ENCODE results near the gene CFD.
"Not testable (repeated sequence)": the region's sequence is repeated elsewhere in the genome, so short reads cannot be mapped to it uniquely, and the experiment has no call there.

CFD gene

DNA sequence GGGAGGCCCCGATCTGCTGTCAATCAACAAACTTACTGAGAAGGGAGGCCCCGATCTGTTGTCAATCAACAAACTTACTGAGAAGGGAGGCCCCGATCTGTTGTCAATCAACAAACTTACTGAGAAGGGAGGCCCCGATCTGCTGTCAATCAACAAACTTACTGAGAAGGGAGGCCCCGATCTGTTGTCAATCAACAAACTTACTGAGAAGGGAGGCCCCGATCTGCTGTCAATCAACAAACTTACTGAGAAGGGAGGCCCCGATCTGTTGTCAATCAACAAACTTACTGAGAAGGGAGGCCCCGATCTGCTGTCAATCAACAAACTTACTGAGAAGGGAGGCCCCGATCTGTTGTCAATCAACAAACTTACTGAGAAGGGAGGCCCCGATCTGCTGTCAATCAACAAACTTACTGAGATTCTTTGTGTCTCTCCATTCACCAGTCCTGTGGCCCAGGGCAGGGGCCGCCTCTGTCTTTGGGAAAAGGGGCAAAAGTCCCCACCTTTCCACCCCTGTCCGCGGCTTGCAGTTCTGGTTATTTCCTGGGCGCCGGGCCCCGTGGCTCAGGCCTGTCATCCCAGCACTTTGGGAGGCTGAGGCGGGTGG, 5.7 kb upstream of the CFD start:
- not testable (repeated sequence) for H3K27me3 ChIP-seq (ENCODE audit: control insufficient read depth in 2 of 2, insufficient read depth in 2 of 2, low read length in 2 of 2); H3K9ac ChIP-seq (ENCODE audit: low read depth in 1 of 2, low read length in 2 of 2); H3K36me3 ChIP-seq (ENCODE audit: control insufficient read depth in 2 of 2, insufficient read depth in 2 of 2, low read length in 2 of 2)

DNA sequence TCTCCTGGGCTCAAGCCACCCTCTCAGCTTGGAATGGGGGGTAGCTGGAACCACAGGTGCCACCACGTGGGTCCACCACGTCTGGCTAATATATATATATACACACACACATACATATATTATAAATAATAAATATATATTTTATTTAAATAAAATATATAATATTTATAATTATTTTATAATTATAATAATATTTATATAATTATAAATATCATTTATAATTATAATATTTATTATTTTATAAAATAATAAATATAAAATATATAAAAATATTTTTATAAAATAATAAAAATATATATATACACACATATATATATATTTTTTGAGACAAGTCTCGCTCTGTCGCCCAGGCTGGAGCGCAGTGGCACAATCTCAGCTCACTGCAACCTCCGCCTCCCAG, 4.9 kb upstream of the CFD start:
- Histone ChIP-seq H3K27ac (ENCODE audit: low read depth in 2 of 2, low read length in 2 of 2) (no peak overlapping the region), H3K4me3 (ENCODE audit: low read length in 2 of 2) (no peak overlapping the region), H3K4me1 (ENCODE audit: control insufficient read depth in 2 of 2, insufficient read depth in 2 of 2, low read length in 2 of 2) (peaks cover under 1 to 9% of the 10 kb centered on the region in 2 donors), H3K9me3 (ENCODE audit: control insufficient read depth in 2 of 2, low read length in 2 of 2) (no peaks in the 10 kb centered on the region), H3K27me3 (ENCODE audit: control insufficient read depth in 2 of 2, insufficient read depth in 2 of 2, low read length in 2 of 2) (peaks cover 0 to 5% of the 10 kb centered on the region in 2 donors), H3K36me3 (ENCODE audit: control insufficient read depth in 2 of 2, insufficient read depth in 2 of 2, low read length in 2 of 2) (no peaks in the 10 kb centered on the region), H3K9ac (ENCODE audit: low read depth in 1 of 2, low read length in 2 of 2) (no peak overlapping the region)

More for the DNA sequence above, 5.7 kb upstream of the CFD start:
- not testable (repeated sequence) for H3K9me3 ChIP-seq (ENCODE audit: control insufficient read depth in 2 of 2, low read length in 2 of 2); H3K4me3 ChIP-seq (ENCODE audit: low read length in 2 of 2); H3K27ac ChIP-seq (ENCODE audit: low read depth in 2 of 2, low read length in 2 of 2); H3K4me1 ChIP-seq (ENCODE audit: control insufficient read depth in 2 of 2, insufficient read depth in 2 of 2, low read length in 2 of 2)

GRCh38 chr19:855142-855541, 4.3 kb upstream of the CFD start:
- peaks cover 0 to 2% of the 10 kb centered on the region in 2 donors for H3K27me3 ChIP-seq (ENCODE audit: control insufficient read depth in 2 of 2, insufficient read depth in 2 of 2, low read length in 2 of 2)

DNA sequence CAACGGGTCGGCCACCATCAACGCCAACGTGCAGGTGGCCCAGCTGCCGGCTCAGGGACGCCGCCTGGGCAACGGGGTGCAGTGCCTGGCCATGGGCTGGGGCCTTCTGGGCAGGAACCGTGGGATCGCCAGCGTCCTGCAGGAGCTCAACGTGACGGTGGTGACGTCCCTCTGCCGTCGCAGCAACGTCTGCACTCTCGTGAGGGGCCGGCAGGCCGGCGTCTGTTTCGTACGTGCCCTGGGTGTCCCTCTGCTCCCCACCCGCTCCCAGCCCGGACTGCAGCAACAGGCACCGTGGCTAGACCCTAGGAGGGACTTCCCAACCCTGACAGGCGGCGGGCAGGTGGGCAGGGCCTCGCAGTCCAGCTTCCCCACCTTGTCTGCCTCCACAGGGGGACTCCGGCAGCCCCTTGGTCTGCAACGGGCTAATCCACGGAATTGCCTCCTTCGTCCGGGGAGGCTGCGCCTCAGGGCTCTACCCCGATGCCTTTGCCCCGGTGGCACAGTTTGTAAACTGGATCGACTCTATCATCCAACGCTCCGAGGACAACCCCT, 3.8 kb upstream of the CFD start:
- Histone ChIP-seq H3K36me3 (ENCODE audit: control insufficient read depth in 2 of 2, insufficient read depth in 2 of 2, low read length in 2 of 2) (no peaks in the 10 kb centered on the region), H3K9me3 (ENCODE audit: control insufficient read depth in 2 of 2, low read length in 2 of 2) (no peaks in the 10 kb centered on the region), H3K4me1 (ENCODE audit: control insufficient read depth in 2 of 2, insufficient read depth in 2 of 2, low read length in 2 of 2) (peaks cover 3 to 8% of the 10 kb centered on the region in 2 donors), H3K9ac (ENCODE audit: low read depth in 1 of 2, low read length in 2 of 2) (no peak overlapping the region), H3K27ac (ENCODE audit: low read depth in 2 of 2, low read length in 2 of 2) (no peak overlapping the region), H3K4me3 (ENCODE audit: low read length in 2 of 2) (no peak overlapping the region), H3K27me3 (ENCODE audit: control insufficient read depth in 2 of 2, insufficient read depth in 2 of 2, low read length in 2 of 2) (no peaks in the 10 kb centered on the region)

More at GRCh38 chr19:855142-855541, 4.3 kb upstream of the CFD start:
- Histone ChIP-seq H3K4me1 (ENCODE audit: control insufficient read depth in 2 of 2, insufficient read depth in 2 of 2, low read length in 2 of 2) (peaks cover 3 to 9% of the 10 kb centered on the region in 2 donors), H3K9me3 (ENCODE audit: control insufficient read depth in 2 of 2, low read length in 2 of 2) (no peaks in the 10 kb centered on the region), H3K27ac (ENCODE audit: low read depth in 2 of 2, low read length in 2 of 2) (no peak overlapping the region), H3K4me3 (ENCODE audit: low read length in 2 of 2) (no peak overlapping the region), H3K9ac (ENCODE audit: low read depth in 1 of 2, low read length in 2 of 2) (no peak overlapping the region), H3K36me3 (ENCODE audit: control insufficient read depth in 2 of 2, insufficient read depth in 2 of 2, low read length in 2 of 2) (no peaks in the 10 kb centered on the region)

GRCh38 chr19:858284-858683, 1.2 kb upstream of the CFD start:
- no peak overlapping the region for H3K4me3 ChIP-seq (ENCODE audit: low read length in 2 of 2)
- no peak overlapping the region for H3K27ac ChIP-seq (ENCODE audit: low read depth in 2 of 2, low read length in 2 of 2)
- no peaks in the 10 kb centered on the region for H3K27me3 ChIP-seq (ENCODE audit: control insufficient read depth in 2 of 2, insufficient read depth in 2 of 2, low read length in 2 of 2)
- peaks cover 5 to 12% of the 10 kb centered on the region in 2 donors for H3K4me1 ChIP-seq (ENCODE audit: control insufficient read depth in 2 of 2, insufficient read depth in 2 of 2, low read length in 2 of 2)
- no peaks in the 10 kb centered on the region for H3K9me3 ChIP-seq (ENCODE audit: control insufficient read depth in 2 of 2, low read length in 2 of 2)
- H3K9ac ChIP-seq (ENCODE audit: low read depth in 1 of 2, low read length in 2 of 2) = no peak overlapping the region
- no peaks in the 10 kb centered on the region for H3K36me3 ChIP-seq (ENCODE audit: control insufficient read depth in 2 of 2, insufficient read depth in 2 of 2, low read length in 2 of 2)

- H3K27ac ChIP-seq (ENCODE audit: low read depth in 2 of 2, low read length in 2 of 2) = no peak overlapping the region
- no peaks in the 10 kb centered on the region for H3K9me3 ChIP-seq (ENCODE audit: control insufficient read depth in 2 of 2, low read length in 2 of 2)
- H3K36me3 ChIP-seq (ENCODE audit: control insufficient read depth in 2 of 2, insufficient read depth in 2 of 2, low read length in 2 of 2) = no peaks in the 10 kb centered on the region
- peaks cover 5 to 18% of the 10 kb centered on the region in 2 donors for H3K4me1 ChIP-seq (ENCODE audit: control insufficient read depth in 2 of 2, insufficient read depth in 2 of 2, low read length in 2 of 2)
- H3K27me3 ChIP-seq (ENCODE audit: control insufficient read depth in 2 of 2, insufficient read depth in 2 of 2, low read length in 2 of 2) = no peaks in the 10 kb centered on the region
- no peak overlapping the region for H3K9ac ChIP-seq (ENCODE audit: low read depth in 1 of 2, low read length in 2 of 2)
- no peak overlapping the region for H3K4me3 ChIP-seq (ENCODE audit: low read length in 2 of 2)
These were observed 1.8 kb downstream of the CFD start for GRCh38 chr19:861141-861755.

GRCh38 chr19:861756-862580, 2.5 kb downstream of the CFD start:
- Histone ChIP-seq H3K9me3 (ENCODE audit: control insufficient read depth in 2 of 2, low read length in 2 of 2) (no peaks in the 10 kb centered on the region), H3K4me1 (ENCODE audit: control insufficient read depth in 2 of 2, insufficient read depth in 2 of 2, low read length in 2 of 2) (peaks cover 5 to 18% of the 10 kb centered on the region in 2 donors)

GRCh38 chr19:862581-863314, 3.3 kb downstream of the CFD start:
- Histone ChIP-seq H3K36me3 (ENCODE audit: control insufficient read depth in 2 of 2, insufficient read depth in 2 of 2, low read length in 2 of 2) (peaks cover under 1 to 3% of the 10 kb centered on the region in 2 donors), H3K4me1 (ENCODE audit: control insufficient read depth in 2 of 2, insufficient read depth in 2 of 2, low read length in 2 of 2) (peaks cover 5 to 18% of the 10 kb centered on the region in 2 donors), H3K9ac (ENCODE audit: low read depth in 1 of 2, low read length in 2 of 2) (no peak overlapping the region), H3K27me3 (ENCODE audit: control insufficient read depth in 2 of 2, insufficient read depth in 2 of 2, low read length in 2 of 2) (no peaks in the 10 kb centered on the region), H3K9me3 (ENCODE audit: control insufficient read depth in 2 of 2, low read length in 2 of 2) (no peaks in the 10 kb centered on the region), H3K27ac (ENCODE audit: low read depth in 2 of 2, low read length in 2 of 2) (peak overlapping the region; percentile 29 to 38), H3K4me3 (ENCODE audit: low read length in 2 of 2) (no peak overlapping the region)

More at GRCh38 chr19:861756-862580, 2.5 kb downstream of the CFD start:
- no peaks in the 10 kb centered on the region for H3K27me3 ChIP-seq (ENCODE audit: control insufficient read depth in 2 of 2, insufficient read depth in 2 of 2, low read length in 2 of 2)
- no peak overlapping the region for H3K4me3 ChIP-seq (ENCODE audit: low read length in 2 of 2)
- H3K36me3 ChIP-seq (ENCODE audit: control insufficient read depth in 2 of 2, insufficient read depth in 2 of 2, low read length in 2 of 2) = no peaks in the 10 kb centered on the region
- H3K27ac ChIP-seq (ENCODE audit: low read depth in 2 of 2, low read length in 2 of 2) = peak overlapping the region; percentile 29 to 38
- no peak overlapping the region for H3K9ac ChIP-seq (ENCODE audit: low read depth in 1 of 2, low read length in 2 of 2)

GRCh38 chr19:863315-863620, 3.8 kb downstream of the CFD start:
- Histone ChIP-seq H3K27me3 (ENCODE audit: control insufficient read depth in 2 of 2, insufficient read depth in 2 of 2, low read length in 2 of 2) (no peaks in the 10 kb centered on the region), H3K27ac (ENCODE audit: low read depth in 2 of 2, low read length in 2 of 2) (peak overlapping the region in 1 of 2 donors; percentile 38), H3K4me3 (ENCODE audit: low read length in 2 of 2) (no peak overlapping the region), H3K9me3 (ENCODE audit: control insufficient read depth in 2 of 2, low read length in 2 of 2) (no peaks in the 10 kb centered on the region), H3K9ac (ENCODE audit: low read depth in 1 of 2, low read length in 2 of 2) (no peak overlapping the region), H3K36me3 (ENCODE audit: control insufficient read depth in 2 of 2, insufficient read depth in 2 of 2, low read length in 2 of 2) (peaks cover 3 to 5% of the 10 kb centered on the region in 2 donors), H3K4me1 (ENCODE audit: control insufficient read depth in 2 of 2, insufficient read depth in 2 of 2, low read length in 2 of 2) (peaks cover 5 to 18% of the 10 kb centered on the region in 2 donors)

Data from mucosa of rectum (tissue), 2 donors.